Measurements from ENCODE around the gene CLEC3B.

DNA sequence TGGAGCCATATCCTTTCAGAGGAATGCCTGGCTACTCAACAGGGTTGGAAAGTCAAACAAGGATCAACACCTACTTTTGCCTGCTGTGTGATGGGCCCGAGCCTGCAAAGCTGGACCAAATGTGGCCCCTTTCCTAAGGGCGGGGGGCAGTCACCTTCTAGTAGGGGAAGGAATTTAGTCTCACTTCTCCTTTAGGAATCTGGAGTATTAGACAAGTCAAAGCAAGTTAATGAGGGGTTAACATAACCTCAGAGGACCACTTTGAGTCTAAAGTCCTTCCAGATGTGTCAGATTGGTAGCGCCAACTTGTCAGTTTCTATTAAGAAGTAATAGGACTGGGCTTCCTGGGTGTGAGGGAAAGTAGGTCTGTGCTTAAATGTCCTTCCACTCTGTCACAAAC is 43.3 kb upstream of the CLEC3B start:
- TF ChIP-seq JUN (IDR thresholded peaks at IDR 0.05; ENCODE audit: borderline replicate concordance, insufficient read depth, insufficient read length, low read depth) = no peak
- TF ChIP-seq, protein P1, sequence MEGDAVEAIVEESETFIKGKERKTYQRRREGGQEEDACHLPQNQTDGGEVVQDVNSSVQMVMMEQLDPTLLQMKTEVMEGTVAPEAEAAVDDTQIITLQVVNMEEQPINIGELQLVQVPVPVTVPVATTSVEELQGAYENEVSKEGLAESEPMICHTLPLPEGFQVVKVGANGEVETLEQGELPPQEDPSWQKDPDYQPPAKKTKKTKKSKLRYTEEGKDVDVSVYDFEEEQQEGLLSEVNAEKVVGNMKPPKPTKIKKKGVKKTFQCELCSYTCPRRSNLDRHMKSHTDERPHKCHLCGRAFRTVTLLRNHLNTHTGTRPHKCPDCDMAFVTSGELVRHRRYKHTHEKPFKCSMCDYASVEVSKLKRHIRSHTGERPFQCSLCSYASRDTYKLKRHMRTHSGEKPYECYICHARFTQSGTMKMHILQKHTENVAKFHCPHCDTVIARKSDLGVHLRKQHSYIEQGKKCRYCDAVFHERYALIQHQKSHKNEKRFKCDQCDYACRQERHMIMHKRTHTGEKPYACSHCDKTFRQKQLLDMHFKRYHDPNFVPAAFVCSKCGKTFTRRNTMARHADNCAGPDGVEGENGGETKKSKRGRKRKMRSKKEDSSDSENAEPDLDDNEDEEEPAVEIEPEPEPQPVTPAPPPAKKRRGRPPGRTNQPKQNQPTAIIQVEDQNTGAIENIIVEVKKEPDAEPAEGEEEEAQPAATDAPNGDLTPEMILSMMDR (IDR thresholded peaks at IDR 0.05; ENCODE audit: extremely low read depth in 1 of 2, insufficient read depth in 1 of 2, low read depth in 1 of 2, low read length in 2 of 2) = no peak
- no peak for TF ChIP-seq POLR2AphosphoS5 (IDR thresholded peaks at IDR 0.05; ENCODE audit: insufficient read depth, low read depth, low read length)
- no peak for TF ChIP-seq POLR2A (IDR thresholded peaks at IDR 0.05; ENCODE audit: low read depth, low read length)
- no peak for TF ChIP-seq EZH2 (IDR thresholded peaks at IDR 0.05; ENCODE audit: borderline replicate concordance, low read depth, low read length, severe bottlenecking)
- TF ChIP-seq GATA2 (IDR thresholded peaks at IDR 0.05; ENCODE audit: insufficient read depth, insufficient read length, low read depth, low read length) = no peak
- no peak for TF ChIP-seq MAX (IDR thresholded peaks at IDR 0.05; ENCODE audit: insufficient read depth, insufficient read length)
- TF ChIP-seq MYC (IDR thresholded peaks at IDR 0.05; ENCODE audit: low read depth, low read length) = no peak
